Raji (cell line): ENCODE data around the gene LIG4.

ENCODE experiments used
- POLR2A ChIP-seq: IDR thresholded peaks from 2 replicates; pipeline ENCODE4 v1.6.1; 2011; ENCODE audit warnings: low read depth, low read length, control low read depth; ENCODE audit not compliant: insufficient read depth

LIG4 gene

DNA sequence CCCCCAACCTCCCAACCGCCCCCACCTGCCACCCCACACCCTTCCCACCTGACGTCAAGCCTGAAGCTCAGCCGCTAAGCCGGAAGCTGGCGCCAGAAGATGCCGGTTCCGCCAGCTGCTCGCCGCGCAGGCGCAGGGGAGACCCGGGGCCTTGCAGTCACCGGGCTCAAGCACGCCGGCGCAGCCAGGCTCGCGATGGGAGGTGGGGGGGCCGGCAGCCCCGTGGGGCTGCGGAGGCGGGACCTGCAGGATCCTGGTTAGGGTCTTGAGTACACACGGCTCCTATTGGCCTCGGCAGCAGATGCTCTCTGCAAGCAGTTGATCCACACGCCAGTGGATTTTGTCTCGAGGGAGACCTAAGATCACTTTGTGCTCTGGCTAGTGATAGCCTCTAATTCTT is at the start of gene LIG4:
Gene LIG4, minus strand, starts transcription at position 101 of the 400 bp plus-strand sequence. CDS start 4,268 bp downstream, outside the sequence.
- TF ChIP-seq POLR2A, result peak; percentile 73

DNA sequence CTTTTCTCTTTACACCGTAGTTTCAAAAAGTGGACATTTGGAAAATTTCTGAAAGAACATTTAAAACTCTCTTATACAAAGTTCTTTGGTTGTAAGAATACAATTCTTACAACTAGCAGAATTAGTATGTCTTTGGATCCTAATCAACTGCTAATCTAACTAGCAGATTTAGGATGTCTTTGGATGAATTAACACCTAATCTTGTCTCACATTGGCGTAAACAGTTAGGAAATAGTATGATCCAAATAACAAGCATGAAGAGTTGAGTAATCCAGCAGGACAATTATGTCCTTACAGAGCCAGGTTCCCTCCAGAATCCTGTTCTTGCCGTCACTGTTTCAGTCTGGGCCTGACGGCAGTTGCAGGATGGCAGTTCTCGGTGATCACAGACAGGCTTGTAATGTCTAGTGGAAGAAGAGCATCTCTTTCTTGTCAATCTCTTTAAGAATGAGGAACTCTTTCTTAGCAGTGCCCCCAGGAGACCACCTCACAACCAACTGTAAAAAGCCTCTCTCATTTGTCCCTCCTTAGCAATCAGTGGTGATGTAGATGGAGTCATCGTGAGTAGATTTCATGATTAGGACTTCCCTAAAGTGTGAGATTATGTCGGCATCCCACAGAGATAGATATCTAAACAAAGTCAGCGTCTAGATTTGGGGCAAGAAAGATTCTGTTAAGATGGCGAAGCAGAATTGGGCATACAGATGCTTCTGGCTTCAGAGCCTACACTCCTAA is 48.5 kb upstream of the LIG4 start:
- TF ChIP-seq POLR2A, result no peak

DNA sequence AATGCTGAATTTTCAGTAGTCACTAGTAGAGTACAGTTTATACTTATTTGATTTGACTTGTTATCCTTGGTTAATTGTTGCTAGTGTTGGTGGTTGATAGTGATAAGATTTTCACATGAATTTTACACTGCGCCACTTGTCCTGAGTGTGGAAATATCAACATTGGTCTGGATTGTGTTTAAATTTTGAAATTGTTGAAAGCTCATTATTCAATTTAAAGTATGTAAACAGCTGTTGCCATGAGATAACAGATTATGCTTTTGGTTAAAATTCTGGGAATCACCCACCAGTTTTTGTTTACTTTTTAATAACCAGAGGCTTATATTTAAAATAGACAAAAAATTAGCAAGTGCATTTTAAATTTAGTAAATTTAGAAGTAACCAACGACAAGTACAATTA is 41.9 kb upstream of the LIG4 start:
- TF ChIP-seq POLR2A, result no peak

GRCh38 chr13:108249150-108249549 is 33.8 kb upstream of the LIG4 start:
- no peak for TF ChIP-seq POLR2A

GRCh38 chr13:108230377-108230776 is 15.0 kb upstream of the LIG4 start:
- TF ChIP-seq POLR2A, result no peak

GRCh38 chr13:108227651-108228272 is 12.4 kb upstream of the LIG4 start:
- TF ChIP-seq POLR2A, result no peak

GRCh38 chr13:108226184-108226583 is 10.8 kb upstream of the LIG4 start:
- TF ChIP-seq POLR2A, result no peak

GRCh38 chr13:108225440-108225839 is 10.1 kb upstream of the LIG4 start:
- TF ChIP-seq POLR2A, result no peak

- no peak for TF ChIP-seq POLR2A
Measured at GRCh38 chr13:108223687-108224503, 8.6 kb upstream of the LIG4 start.

- TF ChIP-seq POLR2A, result no peak
Measured at GRCh38 chr13:108220041-108220440, 4.7 kb upstream of the LIG4 start.

DNA sequence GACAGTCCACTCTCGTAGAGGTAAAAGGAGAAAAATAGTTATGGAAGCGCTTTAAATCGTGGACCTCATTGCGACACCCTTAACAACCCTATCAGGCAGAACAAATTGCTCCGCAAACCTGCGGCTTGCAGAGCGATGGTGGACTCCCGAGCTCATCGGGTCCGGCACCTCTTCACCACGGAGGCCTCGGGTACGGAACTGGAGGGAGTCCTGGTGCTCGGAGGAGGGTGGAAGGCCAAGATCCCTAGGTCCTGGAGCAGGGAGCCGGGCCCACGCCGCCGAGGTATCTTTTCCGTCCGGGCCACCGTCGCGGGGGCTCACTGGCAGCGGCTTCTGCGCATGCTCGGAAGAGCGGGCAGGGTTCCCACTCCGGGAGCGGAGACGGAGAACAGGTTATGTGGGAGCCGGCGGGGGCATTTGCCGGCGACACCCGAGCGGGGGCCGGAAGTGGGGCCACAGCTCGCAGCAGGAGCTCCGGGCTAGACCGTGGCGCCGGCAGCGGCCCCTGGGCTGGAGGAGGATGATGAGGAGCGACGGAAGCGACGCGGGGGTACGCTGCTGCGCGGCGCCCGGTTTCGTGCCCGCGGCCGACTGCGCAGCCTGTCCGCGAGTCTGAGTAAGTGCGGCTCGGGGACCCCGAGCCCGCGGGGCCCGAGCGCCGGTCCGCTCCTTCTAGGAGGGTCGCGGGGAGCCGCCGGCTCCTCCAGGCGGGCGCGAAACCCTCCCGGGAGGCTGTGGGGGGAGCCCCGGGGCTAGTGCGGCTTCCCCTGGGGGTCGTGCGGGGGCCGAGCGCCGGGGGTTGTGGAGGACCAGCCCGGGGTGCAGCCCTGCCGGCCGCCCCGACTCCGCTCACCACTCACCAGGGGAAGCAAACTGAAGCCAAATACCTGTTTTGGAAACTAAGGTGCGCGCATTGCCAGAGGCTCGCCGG is 3.0 kb upstream of the LIG4 start, which contains the start of gene ABHD13:
Gene ABHD13, plus strand, starts transcription at position 349 of the 931 bp plus-strand sequence. CDS start 10,827 bp downstream, outside the sequence.
- TF ChIP-seq POLR2A, result peak; percentile 70

GRCh38 chr13:108214441-108215271 is 680 bp downstream of the LIG4 start:
- TF ChIP-seq POLR2A, result no peak

GRCh38 chr13:108213946-108214345 is 1.4 kb downstream of the LIG4 start:
- TF ChIP-seq POLR2A, result no peak

GRCh38 chr13:108212886-108213285 is 2.5 kb downstream of the LIG4 start:
- TF ChIP-seq POLR2A, result no peak
